HG02870 (cell line): ENCODE data around the gene DMPK.
"Not testable (repeated sequence)": the region's sequence is repeated elsewhere in the genome, so short reads cannot be mapped to it uniquely, and the experiment has no call there.

Experiments used
- ATAC-seq: cut with Tn5 transposase; IDR thresholded peaks from one replicate; pipeline ENCODE4 v1.9.1; 2021; ENCODE audit warnings: mild to moderate bottlenecking, moderate library complexity; ENCODE audit not compliant: unreplicated experiment

DMPK gene

DNA sequence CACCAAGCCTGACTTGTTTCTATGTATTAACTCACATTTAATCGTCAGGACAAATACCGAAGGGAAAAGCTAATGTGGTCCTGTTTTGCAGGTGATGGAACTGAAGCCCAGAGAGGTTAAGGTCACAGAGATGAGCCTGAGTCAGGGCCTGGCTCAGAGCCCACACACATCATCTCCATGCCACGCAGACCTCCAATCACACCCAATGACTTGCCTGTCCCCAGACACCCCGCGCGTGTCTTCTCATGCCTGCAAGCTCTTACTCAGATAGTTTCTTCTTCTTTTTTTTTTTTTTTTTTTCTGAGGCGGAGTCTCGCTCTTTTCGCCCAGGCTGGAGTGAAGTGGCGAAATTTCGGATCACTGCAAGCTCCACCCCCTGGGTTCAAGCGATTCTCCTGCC is 29.7 kb downstream of the DMPK start:
- ATAC-seq = no peak

DNA sequence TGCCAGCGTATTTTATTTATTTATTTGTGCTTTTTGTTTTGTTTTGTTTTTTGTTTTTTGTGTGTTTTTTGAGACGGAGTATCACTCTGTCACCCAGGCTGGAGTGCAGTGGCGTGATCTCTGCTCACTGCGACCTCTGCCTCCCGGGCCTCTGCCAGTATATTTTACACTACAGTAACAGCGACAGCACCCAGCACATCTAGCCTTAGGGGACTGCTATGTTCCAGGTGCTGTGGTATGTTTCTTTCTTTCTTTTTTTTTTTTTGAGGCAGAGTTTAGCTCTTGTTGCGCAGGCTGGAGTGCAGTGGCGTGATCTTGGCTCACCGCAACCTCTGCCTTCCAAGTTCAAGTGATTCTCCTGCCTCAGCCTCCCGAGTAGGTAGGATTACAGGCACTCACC is 30.8 kb downstream of the DMPK start:
- not testable (repeated sequence) for ATAC-seq

DNA sequence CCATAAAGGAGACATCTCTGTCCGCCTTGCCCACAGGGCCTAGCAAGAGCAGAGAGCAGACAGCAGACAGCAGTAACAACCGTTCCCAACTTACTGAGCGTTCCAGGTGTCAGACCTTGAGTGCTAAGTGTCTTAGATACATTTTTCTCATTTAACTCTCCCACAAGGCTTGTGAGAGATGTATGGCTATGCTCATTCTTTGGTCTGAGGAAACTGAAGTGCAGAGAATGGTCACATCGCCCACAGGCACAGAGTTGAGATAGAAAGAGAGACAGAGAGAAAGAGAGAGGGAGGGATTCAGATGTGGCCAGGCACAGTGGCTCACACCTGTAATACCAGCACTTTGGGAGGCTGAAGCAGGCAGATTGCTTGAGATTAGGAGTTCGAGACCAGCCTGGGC is 34.8 kb downstream of the DMPK start:
- no peak for ATAC-seq

GRCh38 chr19:45746866-45747265 is 35.4 kb downstream of the DMPK start:
- ATAC-seq = no peak

DNA sequence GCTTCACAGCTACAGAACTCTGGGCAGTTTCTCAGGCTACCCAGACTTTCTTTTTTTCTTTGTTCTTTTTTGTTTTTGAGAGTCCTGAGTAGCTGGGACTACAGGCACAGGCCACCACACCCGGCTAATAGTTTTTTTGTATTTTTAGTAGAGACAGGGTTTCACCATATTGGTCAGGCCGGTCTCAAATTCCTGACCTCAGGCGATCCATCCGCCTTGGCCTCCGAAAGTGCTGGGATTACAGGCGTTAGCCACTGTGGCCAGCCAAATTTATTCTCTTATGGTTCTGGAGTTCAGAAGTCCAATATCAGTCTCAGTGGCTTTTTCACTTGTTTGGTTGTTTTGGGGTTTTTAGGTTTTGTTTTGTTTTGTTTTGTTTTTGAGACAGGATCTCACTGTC is 36.7 kb downstream of the DMPK start:
- ATAC-seq = no peak

DNA sequence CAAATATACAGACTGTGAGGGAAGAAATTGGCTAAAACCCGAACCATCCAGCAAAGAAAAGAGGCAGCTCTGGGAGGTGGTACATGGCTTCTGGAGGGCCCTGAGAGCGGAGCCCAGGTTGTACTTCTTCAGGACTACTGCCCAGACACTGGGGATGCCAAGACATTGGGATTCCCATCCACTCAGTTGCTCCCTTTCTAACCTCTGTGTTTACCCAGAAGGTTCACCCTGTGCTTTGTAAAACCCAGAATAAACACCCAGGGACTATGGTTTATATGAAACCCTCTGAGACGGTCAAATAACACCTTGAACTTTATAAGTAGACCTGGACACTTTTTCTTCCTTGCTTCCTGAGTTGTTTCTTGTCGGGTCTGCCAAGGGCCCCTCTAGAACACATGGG is 39.3 kb downstream of the DMPK start:
- no peak for ATAC-seq

GRCh38 chr19:45739498-45740439 is 42.5 kb downstream of the DMPK start:
- ATAC-seq = no peak

DNA sequence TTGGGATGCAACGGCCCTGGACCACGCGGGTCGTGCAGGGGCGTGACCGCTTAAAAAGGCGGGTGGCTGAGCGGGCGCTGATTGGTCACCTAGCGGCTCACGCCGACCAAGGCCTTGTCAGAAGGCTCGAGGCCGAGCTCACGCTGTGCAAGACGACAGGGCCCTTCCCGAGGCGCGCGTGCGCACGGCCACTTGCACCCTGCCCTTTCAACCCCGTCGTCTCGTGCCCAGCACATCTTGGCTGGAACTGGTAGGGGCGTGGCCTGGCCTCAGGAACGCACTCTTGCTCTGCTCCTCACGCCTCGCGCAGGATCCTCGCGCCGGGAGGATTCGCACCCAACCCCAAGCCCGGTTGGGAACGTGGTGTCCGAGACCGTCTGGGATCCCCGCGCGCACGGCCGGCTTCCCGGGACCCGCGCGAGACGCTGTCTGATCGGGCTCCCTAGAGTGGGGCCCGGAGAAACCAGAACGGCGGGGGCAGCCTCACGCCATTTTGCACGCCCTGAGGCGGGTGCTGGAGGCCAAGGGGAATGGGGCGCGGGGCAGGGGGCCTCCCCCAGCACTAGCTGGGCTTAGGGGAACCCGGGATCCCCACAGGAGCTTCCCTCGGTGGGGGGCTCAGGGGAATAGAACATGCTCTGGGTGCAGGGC is 49.0 kb downstream of the DMPK start, which contains the start of gene MEIOSIN:
Gene MEIOSIN (plus strand): TSS at position 280 of the 651 bp plus-strand sequence. CDS start 1,938 bp downstream, outside the sequence.
- no peak for ATAC-seq

GRCh38 chr19:45730368-45731288 is 51.7 kb downstream of the DMPK start, which contains the start of gene FBXO46:
TSS of gene FBXO46 (minus strand) at chr19:45730896. CDS start at chr19:45713495, 17,401 bp downstream.
- ATAC-seq = peak; percentile 94

DNA sequence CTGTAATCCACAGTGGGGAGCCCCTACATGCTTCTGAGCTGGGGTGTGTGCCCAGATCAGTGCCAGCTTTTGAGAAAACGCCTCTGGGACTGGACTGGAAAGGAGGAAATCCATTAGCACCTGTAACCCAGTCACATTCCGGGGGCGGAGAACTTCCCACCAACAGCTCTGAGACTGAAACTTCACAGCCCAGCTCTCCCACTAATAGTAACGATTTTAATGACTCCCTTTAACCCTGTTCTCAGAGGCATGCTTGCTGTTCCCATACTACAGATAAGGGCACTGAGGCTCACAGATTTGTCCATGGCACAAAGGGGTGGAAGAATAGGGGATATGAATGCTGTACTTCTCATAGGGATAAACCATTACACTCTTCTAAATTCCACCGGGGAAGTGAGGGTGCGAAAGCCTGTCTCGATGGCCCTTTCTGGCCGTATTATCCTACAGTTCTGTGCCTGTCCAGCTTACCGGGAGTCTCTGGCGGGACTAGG is 52.4 kb downstream of the DMPK start:
- no peak for ATAC-seq

DNA sequence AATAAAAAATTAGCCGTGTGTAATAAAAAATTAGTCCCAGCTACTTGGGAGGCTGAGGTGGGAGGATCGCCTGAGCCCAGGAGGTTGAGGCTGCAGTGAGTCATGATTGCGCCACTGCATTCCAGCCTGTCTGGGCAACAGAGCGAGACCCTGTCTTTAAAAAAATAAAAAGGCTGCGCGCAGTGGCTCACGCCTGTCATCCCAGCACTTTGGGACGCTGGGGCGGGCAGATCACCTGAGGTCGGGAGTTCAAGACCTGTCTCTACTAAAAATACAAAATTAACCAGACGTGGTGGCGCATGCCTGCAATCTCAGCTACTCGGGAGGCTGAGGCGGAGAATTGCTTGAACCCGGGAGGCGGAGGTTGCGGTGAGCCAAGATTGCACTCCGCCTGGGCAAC is 53.6 kb downstream of the DMPK start:
- ATAC-seq = not testable (repeated sequence)

DNA sequence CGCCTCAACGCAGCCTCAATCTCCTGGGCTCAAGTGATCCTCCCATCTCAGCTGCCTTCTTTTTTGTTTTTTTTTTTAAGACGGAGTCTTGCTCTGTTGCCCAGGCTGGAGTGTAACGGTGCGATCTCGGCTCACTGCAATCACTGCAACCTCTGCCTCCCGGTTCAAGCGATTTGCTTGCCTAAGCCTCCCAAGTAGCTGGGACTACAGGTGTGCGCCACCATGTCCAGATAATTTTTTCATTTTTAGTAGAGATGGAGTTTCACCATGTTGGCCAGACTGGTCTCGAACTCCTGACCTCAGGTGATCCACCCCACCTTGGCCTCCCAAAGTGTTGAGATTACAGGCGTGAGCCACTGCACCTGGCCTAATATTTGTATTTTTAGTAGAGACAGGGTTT is 62.2 kb downstream of the DMPK start:
- ATAC-seq = not testable (repeated sequence)
